ENCODE data around the gene CYP2C19. TPM values are rescaled to one million over a fixed set of nuclear protein-coding genes. Genes with fewer than 3 reads are reported as not detected.
"Not testable (repeated sequence)": the region's sequence is repeated elsewhere in the genome, so short reads cannot be mapped to it uniquely, and the experiment has no call there.

Gene CYP2C19
- total and polyA plus RNA-seq, 10 donors: not detected

GRCh38 chr10:94803307-94803706, 40.8 kb downstream of the CYP2C19 start:
- no peaks in the 10 kb centered on the region for H3K36me3 ChIP-seq
- TF ChIP-seq POLR2A (IDR thresholded peaks at IDR 0.05) (no peak), POLR2AphosphoS5 (IDR thresholded peaks at IDR 0.05) (no peak)
- TF ChIP-seq, protein P1, sequence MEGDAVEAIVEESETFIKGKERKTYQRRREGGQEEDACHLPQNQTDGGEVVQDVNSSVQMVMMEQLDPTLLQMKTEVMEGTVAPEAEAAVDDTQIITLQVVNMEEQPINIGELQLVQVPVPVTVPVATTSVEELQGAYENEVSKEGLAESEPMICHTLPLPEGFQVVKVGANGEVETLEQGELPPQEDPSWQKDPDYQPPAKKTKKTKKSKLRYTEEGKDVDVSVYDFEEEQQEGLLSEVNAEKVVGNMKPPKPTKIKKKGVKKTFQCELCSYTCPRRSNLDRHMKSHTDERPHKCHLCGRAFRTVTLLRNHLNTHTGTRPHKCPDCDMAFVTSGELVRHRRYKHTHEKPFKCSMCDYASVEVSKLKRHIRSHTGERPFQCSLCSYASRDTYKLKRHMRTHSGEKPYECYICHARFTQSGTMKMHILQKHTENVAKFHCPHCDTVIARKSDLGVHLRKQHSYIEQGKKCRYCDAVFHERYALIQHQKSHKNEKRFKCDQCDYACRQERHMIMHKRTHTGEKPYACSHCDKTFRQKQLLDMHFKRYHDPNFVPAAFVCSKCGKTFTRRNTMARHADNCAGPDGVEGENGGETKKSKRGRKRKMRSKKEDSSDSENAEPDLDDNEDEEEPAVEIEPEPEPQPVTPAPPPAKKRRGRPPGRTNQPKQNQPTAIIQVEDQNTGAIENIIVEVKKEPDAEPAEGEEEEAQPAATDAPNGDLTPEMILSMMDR (IDR thresholded peaks at IDR 0.05 in 8 of 11, conservative IDR thresholded peaks at IDR 0.05 in 3 of 11): no peak
- H3K27me3 ChIP-seq (replicated peaks in 1 of 7): no peaks in the 10 kb centered on the region
- WGBS, 5 donors: 77 to 84% (median 83%) methylated on average over 1 of the region's 1 CpG
- intact Hi-C loops (cut with DNase I; ENCODE audit: low total_unique reads): no loop called here
- no peak overlapping the region for H3K27ac ChIP-seq
- H3K9me3 ChIP-seq: peaks cover 0 to 34% (median 6%) of the 10 kb centered on the region in 8 donors
- no peak for DNase-seq
- H3K4me3 ChIP-seq: no peak overlapping the region
- H3K4me1 ChIP-seq: no peaks in the 10 kb centered on the region

DNA sequence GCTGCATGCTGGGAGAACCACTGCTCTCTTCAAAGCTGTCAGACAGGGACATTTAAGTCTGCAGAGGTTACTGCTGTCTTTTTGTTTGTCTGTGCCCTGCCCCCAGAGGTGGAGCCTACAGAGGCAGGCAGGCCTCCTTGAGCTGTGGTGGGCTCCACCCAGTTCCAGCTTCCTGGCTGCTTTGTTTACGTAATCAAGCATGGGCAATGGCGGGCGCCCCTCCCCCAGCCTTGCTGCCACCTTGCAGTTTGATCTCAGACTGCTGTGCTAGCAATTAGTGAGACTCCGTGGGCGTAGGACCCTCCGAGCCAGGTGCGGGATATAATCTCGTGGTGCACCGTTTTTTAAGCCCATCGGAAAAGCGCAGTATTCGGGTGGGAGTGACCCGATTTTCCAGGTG, 67.5 kb downstream of the CYP2C19 start:
- H3K27me3 ChIP-seq (replicated peaks in 1 of 7); H3K27ac ChIP-seq; DNase-seq; H3K4me3 ChIP-seq; intact Hi-C loops (cut with DNase I; ENCODE audit: low total_unique reads); H3K4me1 ChIP-seq; H3K36me3 ChIP-seq: not testable (repeated sequence)
- 82 to 89% (median 87%) methylated on average over 7 to 13 of the region's 13 CpGs for WGBS, 5 donors
- peaks cover 0 to 42% (median 26%) of the 10 kb centered on the region in 8 donors for H3K9me3 ChIP-seq

DNA sequence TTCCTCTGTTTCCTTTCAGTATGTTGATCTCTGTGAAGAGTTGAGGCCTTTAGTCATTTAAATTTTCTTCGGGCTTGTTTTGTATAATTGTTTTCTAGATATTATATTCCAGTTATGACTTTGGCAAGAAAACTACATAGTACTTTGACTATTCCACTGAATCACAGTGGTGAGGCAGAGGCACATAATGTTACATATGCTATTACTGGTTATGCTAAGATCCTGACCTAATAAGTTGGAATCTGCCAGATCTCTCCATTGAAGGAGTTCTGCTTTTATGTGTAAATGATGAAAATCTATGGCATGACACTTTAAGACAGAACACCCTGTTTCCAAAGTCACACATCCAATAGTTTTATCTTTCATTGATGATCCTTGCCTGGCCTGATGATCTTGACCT, 83.7 kb downstream of the CYP2C19 start:
- Histone ChIP-seq H3K27ac (no peak overlapping the region), H3K9me3 (peaks cover 0 to 12% (median 0%) of the 10 kb centered on the region in 8 donors), H3K4me3 (no peak overlapping the region), H3K36me3 (no peaks in the 10 kb centered on the region), H3K27me3 (replicated peaks in 1 of 7) (no peaks in the 10 kb centered on the region), H3K4me1 (no peaks in the 10 kb centered on the region)
- TF ChIP-seq POLR2AphosphoS5 (IDR thresholded peaks at IDR 0.05): no peak
- TF ChIP-seq, protein P1 (IDR thresholded peaks at IDR 0.05 in 8 of 11, conservative IDR thresholded peaks at IDR 0.05 in 3 of 11): no peak
- TF ChIP-seq POLR2A (IDR thresholded peaks at IDR 0.05): no peak
- 9 to 32% (median 17%) methylated on average over 1 of the region's 1 CpG for WGBS, 5 donors
- DNase-seq: no peak
- intact Hi-C loops (cut with DNase I; ENCODE audit: low total_unique reads): no loop called here

GRCh38 chr10:94850766-94851165, 88.3 kb downstream of the CYP2C19 start:
- TF ChIP-seq POLR2A (IDR thresholded peaks at IDR 0.05) (no peak), POLR2AphosphoS5 (IDR thresholded peaks at IDR 0.05) (no peak)
- TF ChIP-seq, protein P1 (IDR thresholded peaks at IDR 0.05 in 8 of 11, conservative IDR thresholded peaks at IDR 0.05 in 3 of 11): no peak
- H3K9me3 ChIP-seq: peaks cover 0 to 10% (median 0%) of the 10 kb centered on the region in 8 donors
- 5 to 25% (median 13%) methylated on average over 1 of the region's 1 CpG for WGBS, 5 donors
- no peak for DNase-seq
- H3K4me3 ChIP-seq: no peak overlapping the region
- H3K4me1 ChIP-seq: no peaks in the 10 kb centered on the region
- intact Hi-C loops (cut with DNase I; ENCODE audit: low total_unique reads): no loop called here
- no peaks in the 10 kb centered on the region for H3K36me3 ChIP-seq
- H3K27me3 ChIP-seq (replicated peaks in 1 of 7): no peaks in the 10 kb centered on the region
- H3K27ac ChIP-seq: no peak overlapping the region

- Histone ChIP-seq H3K9me3 (peaks cover 0 to 10% (median 0%) of the 10 kb centered on the region in 8 donors), H3K27ac (no peak overlapping the region), H3K36me3 (no peaks in the 10 kb centered on the region), H3K4me1 (no peaks in the 10 kb centered on the region), H3K27me3 (replicated peaks in 1 of 7) (no peaks in the 10 kb centered on the region), H3K4me3 (no peak overlapping the region)
- intact Hi-C loops (cut with DNase I; ENCODE audit: low total_unique reads): no loop called here
- no peak for DNase-seq
- TF ChIP-seq POLR2A (IDR thresholded peaks at IDR 0.05) (no peak), POLR2AphosphoS5 (IDR thresholded peaks at IDR 0.05) (no peak)
- TF ChIP-seq, protein P1 (IDR thresholded peaks at IDR 0.05 in 8 of 11, conservative IDR thresholded peaks at IDR 0.05 in 3 of 11): no peak
These were observed 88.8 kb downstream of the CYP2C19 start for GRCh38 chr10:94851263-94851662.

Data from spleen (tissue), 11 donors.